Raji (cell line): ENCODE results near the gene CLHC1.

Experiments
- POLR2A ChIP-seq: IDR thresholded peaks from 2 replicates; pipeline ENCODE4 v1.6.1; 2011; ENCODE audit warnings: low read depth, low read length, control low read depth; ENCODE audit not compliant: insufficient read depth

The CLHC1 gene

DNA sequence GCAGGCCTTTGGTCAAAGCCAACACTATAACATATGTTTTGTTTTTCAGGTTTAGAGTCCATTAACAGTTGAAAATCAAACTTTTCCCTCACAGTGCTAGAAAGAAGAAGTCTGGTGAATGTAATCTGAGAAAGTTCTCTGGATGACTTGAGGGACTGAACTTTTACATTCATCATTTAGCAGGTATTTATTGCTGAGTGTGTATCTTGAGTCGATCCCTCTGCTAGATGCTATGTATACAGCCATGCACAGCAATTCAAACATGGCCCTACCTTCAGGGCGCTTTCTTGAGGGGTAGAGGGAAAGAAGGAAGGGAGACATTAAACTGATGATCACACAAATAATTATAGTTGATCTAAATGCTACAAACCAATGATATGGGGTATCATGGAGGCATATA lies 89.6 kb downstream of the CLHC1 start:
- TF ChIP-seq POLR2A, result no peak

DNA sequence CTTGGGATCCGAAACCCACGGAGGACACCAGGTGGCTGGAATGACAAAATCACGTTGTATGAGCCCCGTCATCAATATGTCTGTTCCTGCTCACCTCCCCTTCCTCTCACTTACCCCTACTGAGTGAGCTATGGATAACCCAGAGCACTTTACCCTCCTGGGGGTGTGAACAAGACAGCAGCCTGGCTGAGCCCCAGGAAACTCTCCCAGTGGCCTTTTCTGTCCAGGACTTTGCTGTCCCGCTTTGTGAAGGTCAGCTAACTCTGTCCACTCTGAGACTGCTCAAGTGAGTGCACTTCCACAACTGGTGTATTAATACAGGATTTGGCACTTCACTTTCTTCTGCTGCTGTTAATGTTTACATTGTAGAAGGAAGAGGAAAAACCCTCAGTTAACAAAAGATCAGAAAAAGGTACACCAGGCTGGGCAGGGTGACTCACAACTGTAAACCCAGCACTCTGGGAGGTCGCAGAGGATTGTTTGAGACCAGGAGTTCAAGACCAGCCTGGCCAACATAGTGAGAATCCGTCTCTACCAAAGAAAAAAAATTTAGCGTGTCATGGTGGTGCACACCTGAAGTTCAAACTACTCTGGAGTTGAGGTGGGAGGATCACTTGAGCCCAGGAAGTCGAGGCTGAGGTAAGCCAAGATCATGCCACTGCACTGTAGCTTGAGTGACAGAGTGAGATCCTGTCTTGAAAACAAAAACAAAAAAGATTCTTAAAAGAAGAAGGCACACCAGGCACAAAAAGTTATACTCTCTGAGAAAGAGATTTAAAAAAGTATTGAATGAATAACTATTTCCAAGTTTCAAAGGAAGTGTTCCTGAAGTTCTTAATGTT lies 90.3 kb downstream of the CLHC1 start:
- TF ChIP-seq POLR2A, result no peak

DNA sequence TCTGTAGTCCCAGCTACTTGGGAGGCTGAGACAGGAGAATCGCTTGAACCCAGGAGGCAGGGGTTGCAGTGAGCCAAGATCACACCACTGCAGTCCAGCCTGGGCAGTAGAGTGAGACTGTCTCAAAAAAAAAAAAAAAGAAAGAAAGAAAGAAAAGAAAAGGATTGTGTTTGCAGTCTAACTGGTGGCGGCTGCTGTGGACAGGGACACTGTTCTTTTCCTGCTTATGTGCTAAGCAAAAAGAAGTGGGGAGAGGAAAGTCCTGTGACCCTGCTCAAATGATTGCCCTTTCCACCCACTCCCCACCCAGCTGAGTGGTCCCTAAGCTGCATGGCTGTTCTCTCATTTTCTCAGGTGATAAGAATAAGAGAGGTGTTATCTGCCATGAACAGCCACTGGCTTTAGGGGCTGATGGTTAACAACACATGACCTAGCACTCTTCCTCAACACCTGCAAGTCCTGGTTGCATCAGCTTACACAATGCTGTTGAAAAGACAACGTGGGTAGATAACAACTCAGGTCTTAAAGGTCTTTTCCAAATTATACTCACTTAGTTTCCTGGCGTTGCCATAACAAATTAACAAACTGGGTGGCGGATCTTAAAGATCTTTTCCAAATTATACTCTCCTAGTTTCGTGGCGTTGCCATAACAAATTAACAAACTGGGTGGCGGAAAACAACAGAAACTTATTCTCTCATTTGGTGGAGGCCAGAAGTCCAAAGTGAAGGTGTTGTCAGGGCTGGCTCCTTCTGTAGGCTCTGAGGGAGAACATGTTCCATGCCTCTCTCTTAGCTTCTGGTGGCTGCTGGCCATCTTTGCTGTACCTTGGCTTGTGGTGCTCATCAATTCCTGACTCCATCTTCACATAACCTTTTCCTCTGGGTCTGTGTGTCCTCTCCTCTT lies 91.5 kb downstream of the CLHC1 start:
- TF ChIP-seq POLR2A, result no peak

DNA sequence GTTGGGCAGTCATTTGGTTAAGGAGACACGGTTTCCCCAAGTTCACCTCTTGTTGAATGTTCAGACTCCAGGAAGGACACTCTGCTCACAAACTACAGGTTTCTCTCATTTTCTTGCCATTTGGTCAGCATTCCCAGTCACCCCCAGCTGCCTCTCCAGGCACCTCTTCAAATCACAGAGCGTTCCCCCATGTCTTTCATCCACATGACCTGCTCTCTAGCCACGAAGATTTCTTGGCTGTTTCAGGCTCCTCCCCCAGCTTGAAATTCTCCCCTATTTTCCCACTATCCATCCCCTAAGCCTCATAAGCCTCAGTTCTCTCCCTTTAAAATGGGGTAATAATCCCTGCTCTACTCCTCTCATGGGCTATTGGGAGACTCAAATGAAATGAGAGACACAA lies 92.8 kb downstream of the CLHC1 start:
- no peak for TF ChIP-seq POLR2A

DNA sequence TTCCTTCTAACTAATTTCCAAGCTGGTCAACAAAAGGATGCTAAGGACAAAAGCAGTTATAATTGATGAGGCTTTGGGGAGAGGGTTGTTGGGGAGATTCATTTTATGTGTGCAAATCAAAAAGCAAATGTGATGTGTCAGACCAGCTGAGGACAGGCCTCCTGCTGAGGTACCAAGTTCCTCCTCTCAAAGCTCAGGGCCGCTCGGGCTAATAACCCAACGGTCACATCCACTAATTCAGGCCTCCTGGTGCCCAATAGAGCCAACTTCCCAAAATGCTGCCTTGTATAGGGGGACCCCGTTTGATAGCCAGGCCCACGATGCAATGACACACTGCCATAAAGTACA lies 93.2 kb downstream of the CLHC1 start:
- TF ChIP-seq POLR2A, result no peak

DNA sequence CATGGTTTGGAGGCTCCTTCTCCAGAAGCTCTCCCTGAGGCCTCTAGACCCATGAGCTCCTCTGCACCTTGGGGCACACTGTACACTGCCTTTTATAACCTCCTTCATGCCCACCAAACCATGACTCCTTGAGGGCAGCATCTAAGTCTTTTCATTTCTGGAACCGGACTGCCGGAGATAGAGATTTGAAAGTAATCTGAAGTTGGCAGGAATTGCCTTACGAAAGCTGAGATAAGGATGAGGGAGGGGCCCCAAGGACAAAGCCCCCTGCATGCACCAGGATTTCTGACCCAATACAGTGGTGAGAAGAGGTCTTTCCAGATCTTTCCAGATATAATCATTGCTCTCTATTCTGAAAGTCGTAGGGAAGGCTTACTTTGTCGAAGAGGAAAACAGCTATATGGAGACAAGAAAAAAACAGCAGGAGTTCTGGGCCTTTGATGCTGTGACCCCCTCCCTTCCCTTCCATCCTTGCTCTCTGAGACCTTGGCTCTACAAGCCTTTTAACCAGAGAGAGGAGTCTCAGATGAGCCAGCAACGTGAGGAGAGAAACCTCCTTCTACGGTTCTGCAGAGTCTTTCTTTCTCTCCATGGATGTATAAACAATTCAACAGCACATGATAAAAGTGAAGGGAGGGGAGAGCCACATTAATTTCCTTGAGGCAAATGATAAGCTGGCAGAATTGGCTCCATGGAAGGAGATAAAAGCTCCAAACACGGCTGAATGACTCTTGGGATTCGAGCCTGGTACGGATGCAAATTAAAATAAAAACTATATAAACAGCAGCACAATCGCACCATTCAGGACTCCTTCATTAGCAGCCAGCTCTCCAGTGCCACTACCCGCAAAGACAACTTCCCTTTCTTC lies 93.8 kb downstream of the CLHC1 start:
- TF ChIP-seq POLR2A, result no peak

DNA sequence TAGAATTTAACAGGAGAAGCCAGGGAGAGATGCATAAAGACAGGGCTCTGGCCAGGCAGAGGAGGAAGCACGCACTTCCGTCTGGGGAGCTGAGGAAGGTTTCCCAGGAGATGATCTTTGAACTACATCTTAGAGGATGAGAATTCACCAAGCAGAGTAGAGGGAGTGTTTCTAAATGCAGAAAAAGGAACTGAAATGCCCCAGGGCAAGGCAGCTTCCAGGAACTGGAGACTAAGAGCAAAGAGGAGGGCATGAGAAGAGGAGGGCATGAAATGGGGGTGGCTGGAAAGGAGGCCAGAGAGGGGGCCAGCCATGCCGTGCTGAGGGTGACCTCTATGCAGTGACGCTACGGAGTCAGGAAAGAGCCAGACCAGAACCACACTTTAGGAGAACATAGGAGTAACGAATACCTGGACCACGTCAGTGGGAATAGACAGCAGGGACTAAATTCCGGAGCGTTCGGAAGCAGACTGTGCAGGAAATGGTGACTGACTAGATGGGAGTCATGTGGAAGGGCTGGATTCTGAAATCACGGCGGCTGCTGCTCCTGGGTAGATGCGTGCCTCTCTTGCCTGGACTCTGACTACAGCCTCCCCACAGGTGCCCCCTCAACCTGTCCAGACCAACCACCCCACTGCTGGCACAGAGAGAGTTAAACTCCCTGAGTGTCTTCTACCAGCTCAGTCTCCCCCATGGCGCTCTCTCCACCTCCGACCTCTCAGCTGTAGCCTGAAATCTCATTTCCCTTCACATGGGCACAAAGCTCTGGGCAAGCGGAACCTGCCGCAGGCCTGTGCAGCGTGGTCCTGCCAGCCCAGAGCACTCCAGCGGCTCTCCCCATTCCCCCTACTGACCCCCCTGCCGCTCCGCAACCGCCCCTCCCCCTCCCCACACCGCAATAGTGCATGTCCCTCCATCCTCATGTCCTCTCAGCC lies 94.8 kb downstream of the CLHC1 start:
- no peak for TF ChIP-seq POLR2A

DNA sequence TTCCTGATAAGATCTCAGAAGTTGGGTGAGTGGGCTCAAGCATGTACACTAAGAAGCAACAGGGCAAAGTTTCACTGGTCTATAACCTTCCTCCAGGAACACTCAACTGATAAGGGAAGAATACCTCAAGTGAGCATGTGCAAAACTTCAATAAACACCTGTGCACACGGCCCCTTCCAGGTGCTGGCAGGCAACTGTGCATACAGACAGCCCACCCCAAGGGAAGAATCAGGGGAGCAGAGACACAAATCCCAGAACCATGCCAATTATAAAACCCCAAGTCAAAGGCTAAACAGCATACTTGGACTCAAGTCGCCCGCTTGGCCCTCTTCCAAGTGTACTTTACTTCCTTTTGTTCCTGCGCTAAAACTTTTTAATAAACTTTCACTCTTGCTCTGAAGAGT lies 96.0 kb downstream of the CLHC1 start:
- no peak for TF ChIP-seq POLR2A

DNA sequence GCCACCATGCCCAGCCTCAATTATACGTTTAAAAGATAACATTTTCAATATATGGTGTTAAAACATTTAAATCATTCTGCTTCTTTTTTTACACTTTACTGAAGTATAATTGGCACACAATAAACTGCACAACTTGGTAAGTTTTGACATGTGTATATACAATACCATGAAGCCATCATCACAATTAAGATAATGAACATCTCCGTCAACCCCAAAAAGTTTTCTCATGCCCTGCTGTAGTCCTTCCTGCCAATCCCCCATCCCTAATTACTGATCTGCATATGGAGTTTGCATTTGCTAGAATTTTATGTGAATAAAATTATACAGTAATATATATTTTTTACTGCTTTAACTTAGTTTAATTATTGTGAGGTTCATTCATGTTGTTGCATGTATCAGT lies 96.6 kb downstream of the CLHC1 start:
- no peak for TF ChIP-seq POLR2A

DNA sequence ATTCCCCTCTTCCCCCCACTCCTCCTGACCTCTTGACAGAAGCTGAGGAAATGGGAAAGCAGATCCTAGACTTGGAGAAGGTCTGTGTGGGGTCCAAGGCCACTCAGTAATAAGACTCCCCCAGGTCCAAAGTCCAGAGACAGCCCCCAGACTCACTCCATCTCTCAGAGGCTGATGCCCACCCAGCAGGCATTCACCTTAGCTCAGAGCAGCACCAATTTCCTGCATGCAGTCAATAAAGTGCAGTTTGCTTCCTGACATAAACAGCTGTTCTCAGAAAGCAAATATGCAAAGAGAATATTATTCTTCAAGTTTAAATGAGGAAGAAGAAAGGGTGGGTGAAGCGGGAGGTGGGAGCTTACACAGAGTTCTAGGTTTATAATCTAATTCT lies 97.8 kb downstream of the CLHC1 start:
- TF ChIP-seq POLR2A, result no peak

DNA sequence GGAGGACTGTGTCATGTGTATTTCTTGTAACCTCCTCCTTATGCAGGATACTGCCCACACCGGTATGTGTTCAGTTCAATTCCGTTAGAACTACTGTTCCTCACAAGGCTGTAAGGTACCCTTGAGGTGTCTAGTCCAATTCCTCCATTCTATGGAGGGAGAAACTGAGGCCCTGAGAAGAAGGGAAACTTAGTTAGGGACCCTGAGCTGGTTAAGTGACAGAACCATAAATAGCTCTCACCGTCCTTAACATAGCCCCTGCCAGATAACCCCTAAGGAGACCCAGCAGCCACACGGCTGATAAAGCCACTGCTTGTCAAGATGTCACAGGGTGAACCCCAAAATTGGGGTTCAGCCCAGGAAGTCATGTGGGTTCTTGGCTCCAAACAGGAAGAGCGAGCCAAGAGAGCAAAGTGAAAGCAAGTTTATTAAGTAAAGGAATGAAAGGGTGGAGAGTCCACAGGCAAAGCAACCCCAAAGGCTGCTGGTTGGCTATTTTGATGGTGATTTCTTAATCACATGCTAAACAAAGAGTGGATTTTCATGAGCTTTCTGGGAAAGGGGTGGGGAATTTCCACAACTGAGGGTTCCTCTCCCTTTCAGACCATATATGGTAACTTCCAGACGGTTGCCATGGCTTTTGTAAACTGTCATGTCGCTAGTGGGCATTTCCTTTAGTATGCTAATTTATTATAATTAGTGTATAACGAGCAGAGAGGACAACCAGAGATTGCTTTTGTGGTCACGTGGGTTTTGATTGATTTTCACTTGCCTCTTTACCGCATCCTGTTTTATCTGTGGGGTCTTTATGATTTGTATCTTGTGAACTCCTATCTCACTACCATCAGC lies 98.4 kb downstream of the CLHC1 start:
- TF ChIP-seq POLR2A, result no peak

DNA sequence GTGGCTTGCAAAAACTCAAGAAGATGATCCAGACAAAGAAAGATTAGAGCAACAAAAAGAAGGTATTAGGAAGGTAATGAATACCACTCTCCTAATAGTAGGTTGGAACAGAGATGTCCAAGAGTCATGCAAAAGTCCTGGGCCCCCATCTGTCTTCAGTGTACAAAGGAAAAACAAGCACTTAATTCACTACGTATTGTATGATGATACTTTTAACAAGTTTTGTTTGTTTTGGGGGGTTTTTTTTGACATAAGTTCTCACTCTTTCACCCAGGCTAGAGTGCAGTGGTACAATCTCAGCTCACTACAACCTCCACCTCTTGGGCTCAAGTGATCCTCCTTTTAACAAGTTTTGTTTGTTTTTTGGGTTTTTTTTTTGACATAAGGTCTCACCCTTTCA lies 101.2 kb downstream of the CLHC1 start:
- TF ChIP-seq POLR2A, result no peak
